Femur (tissue), 1 donor: ENCODE results near the gene CNMD.

Experiments used
- DNase-seq: peaks from one replicate; pipeline ENCODE4 v3.0.0-alpha.2; 2017

Gene CNMD

DNA sequence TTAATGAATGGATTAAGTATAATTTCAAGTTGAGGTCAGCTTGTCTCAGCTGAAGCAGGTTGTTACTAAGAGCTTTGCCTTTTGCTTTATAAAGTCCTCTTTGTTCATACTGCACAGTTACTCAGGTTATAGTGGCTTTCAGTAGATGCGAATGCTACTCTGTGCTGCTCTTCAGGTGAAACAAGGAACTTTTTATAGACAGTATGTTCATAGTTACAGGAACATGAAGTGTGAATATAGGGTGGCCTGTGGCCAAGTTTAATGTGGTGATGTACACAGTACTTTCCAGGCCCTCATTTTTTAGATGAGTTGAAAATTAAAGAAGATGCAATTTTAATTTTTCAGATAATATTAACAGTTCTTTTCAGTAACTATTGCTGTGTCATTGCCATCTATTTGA, 66.2 kb downstream of the CNMD start:
- no peak for DNase-seq

GRCh38 chr13:52670726-52671125, 68.9 kb downstream of the CNMD start:
- DNase-seq: no peak

DNA sequence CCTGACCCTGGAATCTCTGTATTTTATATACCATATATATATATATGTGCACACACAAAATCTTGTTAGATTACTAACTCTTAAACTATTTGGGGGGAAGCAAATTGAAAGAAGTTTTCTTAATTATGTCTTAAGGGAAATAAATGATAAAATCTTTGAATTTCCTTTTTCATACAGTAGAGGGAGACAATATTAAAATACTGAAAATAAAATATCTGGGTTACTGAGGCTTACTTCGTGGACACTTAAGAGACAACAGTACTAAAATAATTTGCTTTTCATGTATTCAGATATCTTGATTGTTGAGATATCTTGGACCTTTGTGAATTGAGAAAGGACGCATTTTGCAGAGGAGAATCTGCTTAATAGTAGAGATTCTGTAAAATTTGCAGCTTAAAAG, 69.9 kb downstream of the CNMD start:
- no peak for DNase-seq

DNA sequence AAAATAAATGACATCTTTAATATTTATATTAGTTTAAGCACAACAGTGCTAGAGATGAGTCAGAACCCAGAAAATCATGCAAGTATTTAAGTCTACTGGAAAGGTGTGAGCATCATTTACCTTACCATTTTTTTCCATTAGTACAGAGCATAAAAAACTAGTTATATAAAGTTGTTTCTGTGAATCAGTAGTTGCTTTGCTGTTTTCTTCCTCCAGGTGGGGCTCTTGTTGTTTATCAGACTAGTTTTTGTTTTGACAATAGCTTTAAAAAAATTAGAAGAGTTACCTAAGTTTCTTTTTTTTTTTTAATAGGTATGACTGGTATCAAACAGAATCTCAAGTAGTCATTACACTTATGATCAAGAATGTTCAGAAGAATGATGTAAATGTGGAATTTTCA, 74.3 kb downstream of the CNMD start:
- DNase-seq: no peak

DNA sequence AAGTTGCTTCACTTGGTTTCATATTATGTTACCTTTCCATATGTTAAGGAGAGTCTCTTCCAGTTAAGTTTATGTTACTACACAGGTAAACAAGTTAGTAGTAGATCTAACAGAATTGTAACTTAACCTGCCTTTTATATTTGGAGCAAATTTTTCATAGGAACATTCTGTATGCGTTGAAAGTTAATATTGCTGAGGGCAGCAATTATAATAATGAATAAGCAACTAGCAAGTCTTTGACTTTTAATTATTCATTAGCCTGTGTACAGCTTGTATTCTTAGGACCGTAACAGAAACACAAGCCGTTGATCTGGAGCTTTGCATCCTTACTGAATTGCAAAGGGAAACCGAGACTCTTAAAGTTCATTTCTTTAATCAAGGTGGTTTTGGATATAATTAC, 75.3 kb downstream of the CNMD start:
- DNase-seq: no peak

GRCh38 chr13:52659340-52659739, 80.3 kb downstream of the CNMD start:
- DNase-seq: no peak
